Astrocyte of the spinal cord (primary cell): ENCODE data around the gene FTCDNL1.

Experiments
- DNase-seq: peaks from one replicate; pipeline ENCODE4 v3.0.0; 2011; ENCODE audit warnings: low read depth, low spot score
- H3K4me3 ChIP-seq: 2 replicates; pipeline ENCODE4 v1.5.1; 2011; ENCODE audit warnings: low read depth, mild to moderate bottlenecking, low read length, moderate library complexity
- in situ Hi-C: cut with HindIII; loops from 2 replicates; pipeline ENCODE4 v1.10.0; 2017; ENCODE audit warnings: low sequenced_read_pairs
- TF ChIP-seq, protein P1 (sequence below): IDR thresholded peaks from 2 replicates; pipeline ENCODE4 v1.5.1; 2012; ENCODE audit warnings: low read depth, mild to moderate bottlenecking, low read length, inconsistent platforms

Gene FTCDNL1

DNA sequence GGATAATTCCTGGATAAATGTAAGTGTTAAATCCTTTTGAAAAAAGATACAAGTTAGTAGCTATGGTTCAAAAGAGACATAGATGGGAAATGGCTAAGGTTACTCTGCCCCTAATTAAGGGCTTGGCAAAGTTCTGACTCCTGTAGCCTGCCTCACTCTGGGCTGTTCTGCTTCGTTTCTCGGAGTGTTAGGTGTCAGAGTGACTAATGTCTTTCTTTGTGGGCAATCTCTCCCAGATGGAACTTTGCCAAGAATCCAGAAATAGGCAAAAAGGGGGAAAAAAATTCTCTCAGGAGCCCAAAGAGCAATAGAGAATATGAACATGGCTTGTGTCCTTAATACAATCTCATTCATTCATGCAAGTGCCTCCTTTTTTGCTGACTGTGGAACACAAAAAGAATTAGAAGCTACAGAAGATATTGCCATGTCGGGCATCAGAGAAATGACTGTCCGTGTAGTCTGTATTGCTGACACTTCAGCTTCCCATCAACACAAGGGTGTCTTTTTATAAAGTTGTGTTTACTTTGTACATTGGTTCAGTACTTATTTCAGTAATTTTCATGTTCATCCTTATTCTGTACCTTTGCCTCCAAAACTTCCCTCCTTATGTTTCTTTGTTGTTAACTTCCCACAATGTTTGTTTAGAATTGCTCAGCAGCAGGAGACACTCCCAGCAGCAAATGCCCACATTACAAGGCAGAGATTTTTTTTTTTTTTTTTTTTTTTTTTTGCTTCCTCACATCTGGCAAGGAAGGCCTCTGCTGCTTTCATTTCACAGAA is 134.0 kb downstream of the FTCDNL1 start:
- no peak for DNase-seq

DNA sequence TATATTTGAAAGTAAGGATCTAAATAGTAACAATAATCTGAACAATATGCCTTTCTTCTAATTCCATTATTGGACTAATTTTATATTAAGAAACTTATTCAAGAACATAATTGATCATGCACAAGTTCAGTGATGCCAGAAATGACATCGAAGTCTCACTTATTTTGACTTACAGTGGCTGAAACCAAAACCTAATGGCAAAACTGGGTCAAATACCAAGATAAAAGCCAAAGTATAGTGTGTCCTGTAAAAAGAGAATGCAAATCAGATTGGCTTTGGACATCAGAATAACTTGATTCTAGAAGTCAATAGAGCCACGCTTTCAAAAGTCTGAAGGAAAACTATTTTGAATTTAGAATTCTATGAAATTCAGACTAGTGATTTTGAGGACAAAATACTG is 137.2 kb downstream of the FTCDNL1 start:
- DNase-seq: no peak
- TF ChIP-seq, protein P1, sequence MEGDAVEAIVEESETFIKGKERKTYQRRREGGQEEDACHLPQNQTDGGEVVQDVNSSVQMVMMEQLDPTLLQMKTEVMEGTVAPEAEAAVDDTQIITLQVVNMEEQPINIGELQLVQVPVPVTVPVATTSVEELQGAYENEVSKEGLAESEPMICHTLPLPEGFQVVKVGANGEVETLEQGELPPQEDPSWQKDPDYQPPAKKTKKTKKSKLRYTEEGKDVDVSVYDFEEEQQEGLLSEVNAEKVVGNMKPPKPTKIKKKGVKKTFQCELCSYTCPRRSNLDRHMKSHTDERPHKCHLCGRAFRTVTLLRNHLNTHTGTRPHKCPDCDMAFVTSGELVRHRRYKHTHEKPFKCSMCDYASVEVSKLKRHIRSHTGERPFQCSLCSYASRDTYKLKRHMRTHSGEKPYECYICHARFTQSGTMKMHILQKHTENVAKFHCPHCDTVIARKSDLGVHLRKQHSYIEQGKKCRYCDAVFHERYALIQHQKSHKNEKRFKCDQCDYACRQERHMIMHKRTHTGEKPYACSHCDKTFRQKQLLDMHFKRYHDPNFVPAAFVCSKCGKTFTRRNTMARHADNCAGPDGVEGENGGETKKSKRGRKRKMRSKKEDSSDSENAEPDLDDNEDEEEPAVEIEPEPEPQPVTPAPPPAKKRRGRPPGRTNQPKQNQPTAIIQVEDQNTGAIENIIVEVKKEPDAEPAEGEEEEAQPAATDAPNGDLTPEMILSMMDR: no peak
- no peak overlapping the region for H3K4me3 ChIP-seq
- in situ Hi-C loops: no loop called here

More for the DNA sequence above, 134.0 kb downstream of the FTCDNL1 start:
- H3K4me3 ChIP-seq: no peak overlapping the region
- TF ChIP-seq, protein P1: no peak
- in situ Hi-C loops: no loop called here

DNA sequence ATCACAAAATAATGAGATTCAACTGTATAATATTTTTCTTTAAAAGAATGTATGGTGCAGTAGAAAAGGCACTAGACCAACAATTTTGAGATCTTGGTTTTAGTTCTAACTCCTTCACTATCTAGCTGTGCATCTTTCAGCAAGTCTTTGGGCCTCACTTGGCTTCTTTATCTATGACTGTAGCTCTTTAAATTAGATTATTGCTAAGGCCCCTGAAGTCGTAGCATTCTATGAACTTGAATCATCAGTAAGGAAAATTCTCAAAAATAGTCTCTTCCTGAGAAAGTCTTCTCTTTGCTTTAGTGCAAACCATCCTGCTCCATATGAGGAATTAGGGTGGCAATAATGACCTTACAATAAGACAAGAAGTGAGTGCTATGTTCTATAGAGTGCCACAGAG is 140.4 kb downstream of the FTCDNL1 start:
- TF ChIP-seq, protein P1: no peak
- in situ Hi-C loops: no loop called here
- DNase-seq: no peak
- H3K4me3 ChIP-seq: no peak overlapping the region
